Stimulated activated CD4-positive, alpha-beta T cell treated with anti-CD3 and anti-CD28 coated beads, TNF-alpha, amount 100 ng/mL, for 4 hours (primary cell): Measurements from ENCODE around the gene NAT16.

Experiments
- DNase-seq, 3 experiments: peaks; one replicate each; pipeline ENCODE4 v3.0.0-alpha.2; 2020; ENCODE audit warnings: low read depth in 3 of 3

The NAT16 gene

DNA sequence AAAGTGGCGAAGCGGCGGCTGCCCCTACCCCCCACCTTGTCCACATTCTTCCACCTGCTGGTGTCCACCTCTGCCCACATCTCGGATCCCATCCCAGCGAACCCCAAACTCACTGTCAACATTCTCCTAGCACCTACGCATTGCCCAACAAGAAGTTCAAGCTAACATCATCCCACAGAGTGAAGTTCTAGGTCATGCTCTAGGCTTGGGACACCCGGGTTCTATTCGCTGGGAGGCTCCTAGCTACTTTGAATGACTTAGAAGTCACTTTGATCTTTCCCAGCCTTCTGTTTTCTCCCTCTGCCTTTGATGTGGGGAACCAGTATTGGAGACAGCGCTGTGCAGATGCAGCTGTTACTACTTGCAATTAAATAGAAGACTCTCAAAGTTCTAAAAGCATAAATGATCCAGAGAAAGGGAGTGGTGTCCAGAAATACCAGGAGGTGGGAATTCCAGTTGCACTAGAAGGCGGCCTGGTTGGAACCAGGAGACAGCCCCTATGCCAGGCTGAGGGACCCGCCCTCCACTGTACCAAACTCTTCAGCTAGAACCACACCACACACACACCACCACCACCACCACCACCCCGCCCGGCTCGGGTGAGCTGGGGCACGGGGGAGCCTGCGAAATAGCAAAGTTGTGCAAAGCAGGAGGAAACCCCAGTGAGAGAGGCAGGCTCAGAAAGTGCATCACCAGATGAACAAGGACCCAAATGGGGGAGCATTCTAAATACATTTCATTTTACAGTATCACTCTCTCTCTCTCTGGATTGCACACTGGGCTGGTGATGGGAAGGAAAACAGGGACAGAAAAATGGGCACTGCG is 9.3 kb downstream of the NAT16 start:
- no peak for DNase-seq

DNA sequence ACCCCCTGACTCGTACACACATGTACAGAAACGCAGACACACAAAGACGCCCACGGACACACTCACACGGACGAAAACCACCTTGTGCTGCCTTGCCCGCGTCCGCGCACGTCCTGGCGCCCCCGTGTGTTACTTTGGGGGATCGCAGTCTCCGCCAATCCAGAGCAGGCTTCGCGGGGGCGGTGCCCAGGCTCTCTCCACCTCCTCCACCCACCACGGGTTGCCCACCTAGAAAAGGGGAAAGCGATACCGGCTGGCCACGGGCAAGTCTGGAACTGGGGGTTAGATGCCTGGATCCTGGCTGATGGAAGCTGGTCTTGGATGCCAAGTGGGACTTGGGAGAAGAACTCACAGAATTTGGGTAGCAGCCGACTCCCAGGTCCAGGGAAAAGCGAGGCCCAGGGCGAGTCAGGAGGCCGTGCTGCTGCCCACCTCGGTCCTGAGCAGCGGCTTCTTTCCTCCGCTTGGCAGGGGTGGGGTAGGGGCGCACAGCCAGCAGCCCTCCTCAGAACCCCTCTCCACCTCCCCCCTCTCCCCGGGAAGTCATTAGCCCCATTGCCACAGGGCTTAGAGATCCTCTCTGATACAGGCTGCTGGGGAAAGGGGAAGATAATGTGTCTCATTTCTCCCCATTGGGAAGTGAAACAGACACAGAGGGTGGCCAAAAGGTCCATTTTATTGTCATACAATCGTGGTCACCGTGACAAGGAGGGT is 10.1 kb downstream of the NAT16 start:
- DNase-seq = peak; percentile 68 to 78 (median 70)

DNA sequence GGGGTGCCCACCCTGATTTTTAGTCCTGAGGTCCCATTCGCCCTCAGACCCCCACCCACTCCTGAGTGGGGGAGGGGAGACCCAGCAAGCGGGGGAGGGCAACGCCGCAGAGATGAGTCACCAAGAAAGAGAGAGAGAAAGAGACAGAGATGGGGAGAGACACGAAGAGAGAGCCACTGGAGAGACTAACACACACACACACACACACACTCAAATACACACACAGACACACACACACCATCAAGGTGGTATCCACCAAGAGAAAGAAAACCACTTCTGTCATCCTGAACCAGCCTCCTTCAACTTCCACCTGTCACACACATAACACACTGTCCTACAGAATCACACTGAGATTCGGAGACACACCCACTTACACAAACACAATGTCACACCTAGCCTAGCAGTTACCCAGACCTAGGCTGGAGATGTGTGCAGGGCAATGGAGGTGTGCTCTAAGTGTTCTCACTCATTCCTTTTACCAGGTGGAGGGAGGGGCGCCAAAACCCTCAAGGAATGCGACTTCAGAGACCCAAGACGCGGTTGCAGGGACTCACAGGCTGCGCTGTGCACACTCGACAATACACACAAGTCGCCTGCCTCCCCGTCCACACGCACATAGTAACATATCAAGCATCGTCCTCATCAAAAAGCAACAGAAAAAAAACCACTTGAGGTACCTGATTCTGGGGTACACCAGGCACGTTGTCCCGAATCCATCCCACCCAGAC is 10.8 kb downstream of the NAT16 start:
- DNase-seq = no peak

DNA sequence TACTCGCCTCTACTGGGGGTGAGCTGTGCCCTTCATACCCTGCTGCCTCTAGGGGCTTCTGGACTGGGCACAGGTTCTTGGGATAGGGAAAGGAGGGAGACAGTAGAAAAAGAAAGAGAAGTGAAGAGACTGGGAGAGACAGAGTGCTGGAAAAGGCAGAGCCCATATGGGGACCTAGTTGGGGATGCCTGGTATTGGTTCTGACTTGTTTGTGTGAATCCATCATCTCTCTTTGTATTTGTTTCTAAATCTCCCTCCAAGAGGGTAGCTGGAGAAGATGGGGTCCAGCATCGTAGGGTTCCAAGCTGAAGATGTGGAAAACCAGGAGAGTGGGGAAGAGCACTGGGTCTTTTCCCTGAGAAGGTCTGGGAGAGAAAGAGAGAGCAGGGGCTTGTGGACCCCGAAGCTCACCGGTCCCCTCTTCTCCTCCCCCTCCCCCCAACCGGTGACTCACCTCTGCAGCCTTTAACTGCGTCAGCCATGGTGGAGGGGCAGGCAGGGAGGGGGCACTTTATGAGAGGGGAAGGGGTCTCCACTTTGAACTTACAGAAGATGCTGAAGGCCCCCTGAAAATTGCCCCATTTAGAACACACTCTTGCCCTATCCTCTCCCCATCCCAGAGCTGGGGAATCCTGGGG is 11.6 kb downstream of the NAT16 start:
- DNase-seq = no peak

DNA sequence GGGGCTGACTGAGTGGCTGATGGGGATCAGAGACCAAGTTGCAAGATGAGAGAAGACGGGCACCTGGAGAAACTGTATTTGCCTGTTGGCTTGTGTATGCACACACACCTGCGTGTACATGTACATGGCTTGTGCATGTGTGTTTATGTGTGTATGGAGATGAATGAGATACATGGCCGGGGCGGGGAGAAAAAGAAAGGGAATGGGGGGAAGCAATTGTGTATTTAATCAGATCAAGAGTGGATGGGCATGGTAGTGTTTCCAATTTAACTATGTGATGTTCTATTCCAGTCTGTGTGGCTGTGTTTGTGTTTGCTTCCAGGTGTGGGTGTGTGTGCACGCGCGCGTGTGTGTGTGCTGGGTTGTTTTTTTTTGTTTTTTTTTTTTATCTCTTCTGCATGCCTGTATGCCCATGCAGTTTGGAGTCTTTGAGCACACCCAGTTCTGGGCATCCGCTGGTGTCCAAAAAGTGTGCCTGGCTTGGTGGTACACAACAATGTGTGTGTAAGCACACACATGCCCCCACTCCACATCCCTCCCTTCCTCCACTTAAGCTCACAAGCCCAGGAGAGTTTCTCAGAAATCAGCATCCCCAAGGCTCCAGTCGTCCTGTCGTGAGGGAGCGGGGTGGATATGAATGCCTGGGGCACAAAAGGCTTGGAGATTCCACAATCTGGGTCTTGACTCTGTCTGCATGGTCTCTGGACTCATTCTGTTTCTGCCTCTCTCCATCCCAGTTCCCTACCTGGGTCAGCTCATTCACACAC is 12.3 kb downstream of the NAT16 start:
- no peak for DNase-seq

DNA sequence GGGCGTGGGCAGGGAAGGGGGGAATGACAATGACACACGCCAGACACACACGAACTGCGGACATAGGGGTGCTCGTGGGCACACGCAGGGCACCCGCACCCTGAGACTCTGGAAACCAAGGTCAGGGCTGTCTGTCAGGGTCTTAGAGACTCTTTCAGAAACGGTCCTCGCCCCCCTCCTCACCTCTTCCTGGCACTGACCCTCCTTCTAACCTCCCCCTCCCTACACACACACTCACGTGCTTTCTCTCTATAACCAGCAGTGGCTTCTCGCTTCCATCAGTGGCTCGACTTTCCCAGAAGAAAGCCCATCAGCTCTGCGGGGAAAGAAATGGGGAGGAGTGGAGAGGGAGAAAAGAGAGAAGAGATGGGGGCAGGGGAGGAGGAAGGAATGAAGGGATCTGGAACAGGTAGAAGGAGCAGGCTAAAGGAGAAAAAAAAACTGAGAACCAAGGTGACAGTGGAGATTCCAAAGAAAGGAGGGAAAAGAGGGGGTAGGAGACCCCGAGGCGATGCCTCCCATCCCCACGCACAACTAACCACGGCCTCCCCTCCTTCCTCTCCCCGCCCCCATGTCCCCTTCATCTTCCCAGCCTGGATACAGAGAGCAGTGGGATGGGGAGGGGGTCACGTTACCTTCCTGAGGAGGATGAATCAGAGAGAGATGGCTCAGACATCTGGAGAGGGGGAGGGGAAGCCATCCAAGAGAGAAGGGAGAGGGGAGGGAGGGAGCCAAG is 13.0 kb downstream of the NAT16 start:
- DNase-seq = no peak

DNA sequence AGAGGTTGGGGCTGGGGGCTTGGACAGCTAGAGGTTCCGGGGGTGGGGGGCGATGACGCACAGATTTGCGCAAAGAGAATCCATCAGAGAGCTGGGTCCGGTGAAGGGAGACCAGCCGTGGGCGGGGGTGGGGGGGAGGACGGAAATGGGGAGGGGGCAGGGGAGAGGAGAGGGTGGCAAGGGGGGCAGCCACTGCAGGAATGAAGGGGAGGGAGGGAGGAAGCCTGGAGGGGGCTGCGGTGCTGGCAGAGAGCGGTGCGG is 13.5 kb downstream of the NAT16 start:
- no peak for DNase-seq

DNA sequence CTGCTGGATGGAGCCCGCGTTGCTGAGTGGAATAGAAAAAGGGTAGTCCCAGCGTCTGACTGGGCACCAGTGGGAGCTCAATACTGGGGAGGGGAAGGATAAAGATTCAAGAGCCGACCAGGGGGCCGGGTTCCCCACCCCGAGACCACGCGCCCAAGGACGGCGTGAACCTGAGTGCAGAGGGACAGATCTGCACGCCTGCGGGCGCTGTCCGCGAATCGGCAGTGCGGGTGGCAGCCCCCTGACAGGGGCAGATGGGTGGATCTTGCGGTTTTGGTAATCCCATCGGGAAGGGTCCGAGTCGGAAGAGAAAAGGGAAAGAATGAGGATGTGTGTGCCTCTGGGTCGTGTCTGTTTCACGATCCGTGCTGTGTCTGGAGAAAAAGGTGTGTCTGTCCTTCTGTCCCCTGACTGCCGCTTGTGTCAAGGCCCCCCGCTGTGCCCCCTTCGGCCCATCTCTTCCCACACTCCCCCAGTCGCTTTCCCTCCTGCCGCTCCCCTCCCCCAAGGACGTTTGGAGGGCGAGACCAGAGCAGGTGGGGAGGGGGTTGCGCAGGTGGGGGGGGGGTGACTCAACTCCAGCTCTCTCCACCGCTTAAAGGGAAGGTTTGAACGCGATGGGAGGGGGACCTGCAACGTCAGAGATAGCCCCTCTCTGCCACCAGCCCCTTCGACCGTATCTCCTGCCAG is 14.0 kb downstream of the NAT16 start:
- DNase-seq = no peak

DNA sequence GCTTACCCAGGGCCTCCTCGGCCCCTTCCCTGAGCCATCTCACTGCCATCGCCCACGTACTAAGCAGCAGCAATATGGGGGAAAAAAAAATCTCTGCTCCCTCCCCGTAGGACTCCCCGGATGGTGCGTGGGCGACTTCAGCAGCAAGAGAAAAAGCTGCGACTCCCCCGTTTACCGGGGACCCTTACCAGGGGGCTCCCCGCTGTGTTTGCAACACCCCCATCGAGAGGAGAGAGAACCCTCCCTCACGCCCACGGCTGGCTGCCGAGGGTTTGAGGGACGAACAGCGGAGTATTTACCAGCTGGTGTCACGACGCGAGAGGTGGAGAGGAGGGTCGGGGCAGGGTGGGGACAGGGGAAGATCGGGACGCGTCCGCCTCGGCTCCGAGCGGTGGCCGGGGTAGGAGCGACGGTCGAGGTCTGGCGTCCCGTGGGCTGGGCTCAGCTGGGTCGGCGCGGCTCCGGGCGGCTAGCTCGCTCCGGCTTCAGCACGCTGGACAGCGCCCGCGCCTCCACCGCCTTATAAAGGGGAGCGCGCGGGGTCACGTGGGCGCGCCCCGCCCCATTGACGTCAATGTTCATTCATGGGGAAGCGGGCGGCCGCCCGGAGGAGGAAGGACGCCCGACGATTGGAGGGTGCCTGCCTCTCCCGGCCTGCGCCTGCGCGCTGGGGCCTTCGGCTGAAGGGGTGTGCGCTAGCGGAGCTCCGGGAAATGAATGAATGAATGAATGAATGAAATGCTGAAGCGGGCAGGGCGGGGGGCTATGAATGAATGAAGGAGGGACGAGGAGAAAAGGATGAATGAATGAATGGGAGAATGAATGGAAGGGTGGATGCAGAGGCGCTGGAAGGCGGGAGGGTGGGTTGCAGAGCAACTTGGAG is 14.8 kb downstream of the NAT16 start, which contains the start of gene VGF:
TSS of gene VGF (minus strand) at position 495 of the 883 bp plus-strand sequence. CDS start 726 bp downstream, outside the sequence.
- DNase-seq = peak; percentile 80 to 82 (median 81)

DNA sequence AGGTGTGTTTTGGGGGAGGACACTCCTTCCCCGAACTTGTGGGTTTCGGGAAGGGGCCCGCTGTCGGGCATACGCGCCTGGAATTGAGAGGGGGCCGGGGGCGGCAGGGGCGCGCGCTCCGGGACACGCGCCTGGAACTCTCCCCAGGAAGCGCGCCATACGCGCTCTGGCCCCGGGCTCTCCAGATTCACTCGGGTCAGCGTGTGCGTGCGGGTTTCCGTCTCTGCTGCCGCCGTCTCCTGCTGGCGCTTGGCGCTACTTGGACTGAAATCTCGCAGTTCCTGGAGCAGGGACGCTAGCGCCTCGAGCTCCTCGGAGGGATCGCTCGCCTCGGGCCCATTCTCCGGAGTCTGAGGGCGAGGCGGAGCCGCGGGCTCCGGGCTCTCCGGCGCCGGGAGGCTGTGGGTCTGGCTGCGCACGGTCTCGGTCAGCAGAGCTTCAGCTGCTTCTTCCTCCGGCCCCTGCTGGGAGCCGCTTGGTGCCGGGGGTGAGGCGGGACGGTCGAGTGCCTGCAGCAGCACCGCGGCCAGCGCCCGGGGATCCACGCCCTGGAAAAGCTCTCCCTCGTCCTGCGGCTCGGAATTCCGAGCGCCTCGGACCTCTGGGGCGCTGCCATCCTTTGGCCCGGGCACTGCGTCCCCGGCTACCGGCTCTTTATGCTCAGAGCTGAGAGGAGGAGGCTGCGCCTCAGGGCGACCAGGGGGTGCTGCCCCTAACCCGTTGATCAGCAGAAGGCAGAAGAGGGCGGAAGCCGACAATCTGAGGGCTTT is 15.8 kb downstream of the NAT16 start:
- no peak for DNase-seq

DNA sequence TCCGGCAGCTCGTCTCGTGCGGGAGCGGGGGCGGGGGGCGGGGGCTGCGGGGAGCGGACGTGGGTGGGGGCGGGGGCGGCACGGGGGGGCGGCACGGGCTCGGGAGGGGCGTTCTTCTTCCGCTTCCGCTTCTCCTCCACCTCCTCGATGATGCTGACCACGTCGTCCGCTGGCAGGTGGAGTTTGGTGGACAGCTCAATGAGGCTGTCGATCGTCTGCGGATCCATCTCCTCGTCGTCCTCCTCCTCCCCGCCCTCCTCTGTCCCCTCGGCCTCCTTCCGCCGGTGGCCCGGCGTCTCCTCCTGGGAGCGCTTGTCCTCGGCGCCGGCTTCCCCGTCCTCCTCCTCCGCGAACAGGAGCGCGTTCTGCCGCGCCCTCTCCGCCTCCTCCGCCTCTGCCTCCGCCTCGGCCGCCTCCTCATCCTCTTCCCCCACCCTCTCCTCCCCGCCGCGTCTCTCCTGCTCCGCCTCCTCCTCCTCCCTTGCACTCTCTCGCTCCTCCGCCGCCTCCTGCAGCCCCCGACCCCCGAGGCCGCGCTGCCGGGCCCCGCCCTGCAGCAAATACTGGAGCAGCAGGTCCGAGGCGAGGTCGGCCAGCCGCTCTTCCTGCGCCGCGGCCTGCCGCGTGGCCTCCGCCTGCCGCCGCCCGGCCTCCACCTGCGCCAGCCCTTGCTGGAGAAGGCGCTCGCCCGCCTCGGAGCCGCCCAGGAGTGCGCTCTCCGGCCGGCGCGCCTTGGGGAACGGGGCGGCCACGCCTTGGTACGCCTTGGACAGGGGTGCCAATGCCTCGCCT is 16.6 kb downstream of the NAT16 start:
- no peak for DNase-seq

DNA sequence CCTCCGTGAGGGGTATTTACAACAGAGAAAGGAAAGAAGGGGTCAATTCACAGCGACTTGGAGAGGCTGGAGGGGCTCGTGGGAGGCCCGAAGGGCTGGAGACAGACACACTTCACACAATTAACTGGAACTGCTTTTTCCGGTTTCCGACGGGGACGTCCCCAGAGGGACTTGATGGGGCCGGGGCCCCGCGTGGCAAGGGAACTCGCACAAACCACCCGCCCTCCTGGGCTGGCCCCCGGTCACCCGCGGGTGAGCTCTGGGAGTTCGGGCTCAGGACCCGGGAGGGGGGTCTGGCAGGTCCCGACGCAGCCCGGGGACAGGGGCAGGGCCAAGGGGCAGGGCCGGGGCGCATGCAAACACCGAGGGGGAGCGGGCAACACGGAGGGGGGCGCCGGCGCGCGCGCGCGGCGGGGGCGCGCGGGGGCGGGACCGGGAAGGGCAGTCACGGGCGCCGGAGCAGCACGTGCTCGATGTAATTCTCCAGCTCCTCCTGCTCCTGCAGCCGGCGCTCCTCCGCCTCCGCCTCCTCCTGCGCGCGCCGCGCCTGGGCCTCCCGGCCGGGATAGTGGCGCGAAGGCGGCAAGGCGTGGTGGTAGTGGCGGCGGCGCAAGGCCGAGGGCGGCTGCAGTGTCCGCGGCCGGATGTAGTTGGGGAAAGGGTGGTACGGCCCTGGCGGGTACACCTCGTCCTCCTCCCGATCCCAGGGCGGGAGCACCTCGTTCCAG is 17.4 kb downstream of the NAT16 start:
- no peak for DNase-seq

DNA sequence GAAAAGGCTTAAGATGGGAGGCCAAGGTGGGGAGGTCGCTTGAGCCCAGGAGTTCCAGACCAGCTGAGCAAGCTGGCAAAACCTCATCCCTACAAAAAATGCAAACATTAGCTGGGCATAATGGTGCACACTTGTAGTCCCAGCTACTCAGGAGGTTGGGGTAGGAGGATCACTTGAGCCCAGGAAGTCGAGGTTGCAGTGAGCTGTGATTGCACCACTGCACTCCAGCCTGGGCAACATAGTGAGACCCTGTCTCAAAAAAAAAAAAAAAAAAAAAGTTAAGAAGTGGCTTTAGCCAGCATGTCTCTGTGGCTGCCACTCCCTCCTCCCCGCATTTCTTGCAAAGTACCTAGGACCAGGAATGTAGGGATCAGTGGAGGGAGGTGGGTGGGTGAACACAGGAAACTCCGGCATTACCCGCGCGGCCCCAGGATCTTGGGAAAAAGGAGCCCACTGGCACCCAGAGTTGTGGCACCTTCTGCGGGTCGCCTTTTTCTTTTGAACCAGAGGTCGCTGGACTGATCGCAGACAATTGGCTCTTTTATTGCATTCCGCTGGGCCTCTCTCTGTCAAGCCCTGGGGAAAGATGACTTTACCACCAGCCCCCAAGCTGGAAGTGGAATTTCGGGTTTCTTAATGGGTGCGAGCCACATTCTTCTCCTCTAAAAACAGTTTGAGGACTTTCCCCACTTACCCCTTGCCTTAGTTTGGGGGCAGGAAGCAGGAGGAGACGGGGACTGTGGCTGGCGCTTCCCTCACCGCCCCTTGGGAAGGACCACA is 18.2 kb downstream of the NAT16 start:
- no peak for DNase-seq

DNA sequence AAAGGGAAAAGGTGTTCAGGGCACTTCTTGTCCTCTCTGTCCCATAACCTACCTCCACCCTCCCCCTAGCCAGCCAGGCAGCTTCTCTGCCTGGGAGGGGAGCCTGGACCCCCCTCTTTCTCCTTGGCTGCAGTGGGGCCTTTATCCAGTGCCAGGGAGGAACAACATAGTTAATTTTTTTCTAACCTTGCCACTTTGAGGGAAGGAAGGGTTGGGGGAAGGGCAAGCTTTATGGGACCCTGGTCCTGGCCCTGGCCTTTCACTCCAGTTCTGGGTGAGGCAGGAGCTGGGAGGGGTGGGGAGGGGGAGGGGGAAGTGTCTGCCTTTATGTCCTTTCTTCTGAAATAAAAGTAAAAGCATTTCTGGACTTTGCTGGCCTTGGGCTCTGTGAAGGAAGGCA is 19.2 kb downstream of the NAT16 start:
- no peak for DNase-seq

DNA sequence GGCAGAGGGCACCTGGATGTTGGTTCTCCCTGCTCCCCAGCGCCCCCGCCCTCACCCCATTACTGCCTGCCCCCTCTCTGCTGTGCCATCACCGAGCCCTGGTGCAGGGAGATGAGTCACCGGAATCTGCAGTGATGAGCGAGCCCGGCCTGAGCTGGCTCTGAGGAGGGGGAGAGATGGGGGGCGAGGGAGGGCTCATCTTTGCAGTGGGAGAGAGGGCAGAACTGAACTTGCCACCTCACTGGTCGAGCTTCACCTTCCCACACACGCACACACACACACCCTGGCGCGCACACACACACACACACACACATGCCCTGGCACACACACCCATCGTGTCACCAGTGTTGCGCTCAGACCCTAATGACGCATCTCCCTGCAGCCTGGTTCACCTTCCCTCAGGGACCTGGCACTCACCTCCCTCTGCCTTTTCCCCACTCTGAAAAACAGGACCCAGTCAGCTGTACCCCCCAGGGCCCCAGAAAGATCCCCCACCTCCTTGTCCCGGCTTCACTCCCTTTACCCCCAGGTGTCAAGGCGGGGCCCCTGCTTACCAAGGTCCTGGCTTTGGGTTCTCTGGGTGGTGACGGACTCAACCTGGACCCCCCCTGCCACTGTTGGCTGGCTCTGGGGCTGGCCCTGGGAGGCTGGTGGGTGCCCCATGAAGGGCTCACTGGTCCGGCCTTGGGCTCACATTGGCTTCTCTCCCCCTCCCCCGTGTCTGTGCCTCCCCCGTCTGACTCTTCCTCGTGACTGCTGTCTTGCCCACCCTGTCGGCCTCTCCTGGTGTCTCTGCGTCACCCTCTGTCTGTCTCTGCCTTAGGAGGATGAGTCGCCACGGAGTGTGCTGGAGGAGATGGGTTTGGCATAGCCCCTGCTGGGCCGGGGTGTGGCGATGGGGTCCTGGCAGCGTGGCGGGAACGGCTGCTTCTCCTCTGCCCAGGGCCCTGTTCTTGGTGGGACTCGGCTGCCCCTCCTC is 20.1 kb downstream of the NAT16 start:
- DNase-seq = no peak
